Activated naive CD8-positive, alpha-beta T cell treated with anti-CD3 and anti-CD28 coated beads, Interleukin-2, amount 50 U/mL, for 24 hours (primary cell): ENCODE measurements around the gene ACTG2.
"Not testable (repeated sequence)": the region's sequence is repeated elsewhere in the genome, so short reads cannot be mapped to it uniquely, and the experiment has no call there.

Experiments used
- ATAC-seq: fragments of 150-1000 bp; cut with Tn5 transposase; one replicate; pipeline ENCODE4 v1.10.0; 2021
- DNase-seq: peaks from one replicate; pipeline ENCODE4 v3.0.0; 2021
- H3K27ac Mint-ChIP-seq: one replicate; pipeline ENCODE4 v1.8.0; 2021; ENCODE audit warnings: mild to moderate bottlenecking, mixed read lengths
- H3K27me3 Mint-ChIP-seq: one replicate; pipeline ENCODE4 v1.8.0; 2021; ENCODE audit warnings: mixed read lengths
- H3K36me3 Mint-ChIP-seq: one replicate; pipeline ENCODE4 v1.8.0; 2021; ENCODE audit warnings: low read depth, mixed read lengths
- H3K4me1 Mint-ChIP-seq: one replicate; pipeline ENCODE4 v1.8.0; 2021; ENCODE audit warnings: mixed read lengths
- H3K4me3 Mint-ChIP-seq: one replicate; pipeline ENCODE4 v1.8.0; 2021; ENCODE audit warnings: mild to moderate bottlenecking, moderate library complexity, mixed read lengths
- H3K9me3 Mint-ChIP-seq: one replicate; pipeline ENCODE4 v1.8.0; 2021; ENCODE audit warnings: mixed read lengths

The ACTG2 gene

GRCh38 chr2:73886357-73886756 lies 6.5 kb upstream of the ACTG2 start:
- Mint-ChIP-seq H3K27ac (peak overlapping the region; percentile 83), H3K4me3 (no peak overlapping the region), H3K4me1 (peaks cover 32% of the 10 kb centered on the region), H3K36me3 (no peaks in the 10 kb centered on the region), H3K27me3 (peaks cover 12% of the 10 kb centered on the region), H3K9me3 (peaks cover 5% of the 10 kb centered on the region)
- ATAC-seq (peak; percentile 95), DNase-seq (peak; percentile 67)

GRCh38 chr2:73887596-73888353 lies 5.0 kb upstream of the ACTG2 start:
- peak; percentile 70 for ATAC-seq
- peak overlapping the region; percentile 71 for H3K27ac Mint-ChIP-seq
- H3K36me3 Mint-ChIP-seq, H3K4me3 Mint-ChIP-seq, H3K9me3 Mint-ChIP-seq: not testable (repeated sequence)
- peaks cover 32% of the 10 kb centered on the region for H3K4me1 Mint-ChIP-seq
- H3K27me3 Mint-ChIP-seq = peaks cover 10% of the 10 kb centered on the region
- DNase-seq = peak; percentile 19

GRCh38 chr2:73888388-73888787 lies 4.4 kb upstream of the ACTG2 start:
- H3K4me3 Mint-ChIP-seq = no peak overlapping the region
- DNase-seq = no peak

GRCh38 chr2:73889206-73889605 lies 3.6 kb upstream of the ACTG2 start:
- H3K4me1 Mint-ChIP-seq = peaks cover 32% of the 10 kb centered on the region
- H3K27me3 Mint-ChIP-seq = peaks cover 6% of the 10 kb centered on the region
- no peak for DNase-seq
- H3K36me3 Mint-ChIP-seq = no peaks in the 10 kb centered on the region
- no peak overlapping the region for H3K4me3 Mint-ChIP-seq
- peaks cover 5% of the 10 kb centered on the region for H3K9me3 Mint-ChIP-seq
- H3K27ac Mint-ChIP-seq = no peak overlapping the region
- no peak for ATAC-seq

More at GRCh38 chr2:73888388-73888787, 4.4 kb upstream of the ACTG2 start:
- Mint-ChIP-seq H3K9me3 (peaks cover 5% of the 10 kb centered on the region), H3K36me3 (no peaks in the 10 kb centered on the region), H3K27ac (no peak overlapping the region), H3K4me1 (peaks cover 32% of the 10 kb centered on the region), H3K27me3 (peaks cover 6% of the 10 kb centered on the region)
- ATAC-seq = no peak

- ATAC-seq (no peak), DNase-seq (no peak)
- Mint-ChIP-seq H3K27me3 (peaks cover 6% of the 10 kb centered on the region), H3K36me3 (no peaks in the 10 kb centered on the region), H3K4me1 (peaks cover 41% of the 10 kb centered on the region), H3K9me3 (peaks cover 5% of the 10 kb centered on the region), H3K27ac (no peak overlapping the region), H3K4me3 (no peak overlapping the region)
Measured at GRCh38 chr2:73890301-73891092, 2.3 kb upstream of the ACTG2 start.

GRCh38 chr2:73891276-73891901 lies 1.4 kb upstream of the ACTG2 start:
- Mint-ChIP-seq H3K4me3 (no peak overlapping the region), H3K27ac (no peak overlapping the region), H3K27me3 (peaks cover 4% of the 10 kb centered on the region), H3K9me3 (peaks cover 5% of the 10 kb centered on the region), H3K36me3 (no peaks in the 10 kb centered on the region), H3K4me1 (peaks cover 41% of the 10 kb centered on the region)
- ATAC-seq = no peak
- DNase-seq = no peak

GRCh38 chr2:73893764-73894474 lies 1.1 kb downstream of the ACTG2 start:
- Mint-ChIP-seq H3K9me3 (no peaks in the 10 kb centered on the region), H3K4me1 (peaks cover 35% of the 10 kb centered on the region), H3K27ac (no peak overlapping the region), H3K27me3 (peaks cover 2% of the 10 kb centered on the region), H3K4me3 (no peak overlapping the region), H3K36me3 (no peaks in the 10 kb centered on the region)
- ATAC-seq (no peak), DNase-seq (no peak)

- no peak for DNase-seq
- Mint-ChIP-seq H3K36me3 (no peaks in the 10 kb centered on the region), H3K4me3 (no peak overlapping the region), H3K4me1 (peaks cover 35% of the 10 kb centered on the region), H3K9me3 (no peaks in the 10 kb centered on the region), H3K27ac (no peak overlapping the region), H3K27me3 (peaks cover 2% of the 10 kb centered on the region)
- no peak for ATAC-seq
Measured at GRCh38 chr2:73894475-73894850, 1.7 kb downstream of the ACTG2 start.

GRCh38 chr2:73894877-73895276 lies 2.1 kb downstream of the ACTG2 start:
- Mint-ChIP-seq H3K9me3 (no peaks in the 10 kb centered on the region), H3K4me3 (no peak overlapping the region), H3K36me3 (no peaks in the 10 kb centered on the region), H3K4me1 (peaks cover 35% of the 10 kb centered on the region), H3K27ac (no peak overlapping the region), H3K27me3 (peaks cover 2% of the 10 kb centered on the region)
- ATAC-seq (no peak), DNase-seq (no peak)

- no peak overlapping the region for H3K27ac Mint-ChIP-seq
- H3K27me3 Mint-ChIP-seq = peaks cover 2% of the 10 kb centered on the region
- DNase-seq = no peak
- no peaks in the 10 kb centered on the region for H3K9me3 Mint-ChIP-seq
- peaks cover 35% of the 10 kb centered on the region for H3K4me1 Mint-ChIP-seq
- no peaks in the 10 kb centered on the region for H3K36me3 Mint-ChIP-seq
- no peak overlapping the region for H3K4me3 Mint-ChIP-seq
- no peak for ATAC-seq
Measured at GRCh38 chr2:73895473-73895872, 2.7 kb downstream of the ACTG2 start.

- peaks cover 35% of the 10 kb centered on the region for H3K4me1 Mint-ChIP-seq
- DNase-seq = peak; percentile 55
- peak overlapping the region; percentile 89 for H3K27ac Mint-ChIP-seq
- no peaks in the 10 kb centered on the region for H3K36me3 Mint-ChIP-seq
- peak overlapping the region; percentile 52 for H3K4me3 Mint-ChIP-seq
- H3K27me3 Mint-ChIP-seq = peaks cover 2% of the 10 kb centered on the region
- H3K9me3 Mint-ChIP-seq = no peaks in the 10 kb centered on the region
- ATAC-seq = peak; percentile 96
Measured at GRCh38 chr2:73896362-73897239, 3.8 kb downstream of the ACTG2 start.

- H3K4me3 Mint-ChIP-seq = no peak overlapping the region
- no peaks in the 10 kb centered on the region for H3K36me3 Mint-ChIP-seq
- H3K27me3 Mint-ChIP-seq = peaks cover 2% of the 10 kb centered on the region
- H3K4me1 Mint-ChIP-seq = peaks cover 35% of the 10 kb centered on the region
- no peak for ATAC-seq
- peak overlapping the region; percentile 89 for H3K27ac Mint-ChIP-seq
- no peaks in the 10 kb centered on the region for H3K9me3 Mint-ChIP-seq
- DNase-seq = no peak
Measured at GRCh38 chr2:73897240-73897583, 4.4 kb downstream of the ACTG2 start.

GRCh38 chr2:73897934-73898333 lies 5.1 kb downstream of the ACTG2 start:
- ATAC-seq = no peak
- peaks cover 35% of the 10 kb centered on the region for H3K4me1 Mint-ChIP-seq
- H3K9me3 Mint-ChIP-seq = no peaks in the 10 kb centered on the region
- peaks cover 4% of the 10 kb centered on the region for H3K27me3 Mint-ChIP-seq
- H3K4me3 Mint-ChIP-seq = no peak overlapping the region
- DNase-seq = no peak
- no peaks in the 10 kb centered on the region for H3K36me3 Mint-ChIP-seq
- peak overlapping the region; percentile 89 for H3K27ac Mint-ChIP-seq
